HG03175 (cell line): Measurements from ENCODE around the gene CAMKMT.

ENCODE experiments used
- ATAC-seq: cut with Tn5 transposase; IDR thresholded peaks from one replicate; pipeline ENCODE4 v1.9.1; 2021; ENCODE audit warnings: mild to moderate bottlenecking, moderate library complexity; ENCODE audit not compliant: unreplicated experiment

CAMKMT gene

DNA sequence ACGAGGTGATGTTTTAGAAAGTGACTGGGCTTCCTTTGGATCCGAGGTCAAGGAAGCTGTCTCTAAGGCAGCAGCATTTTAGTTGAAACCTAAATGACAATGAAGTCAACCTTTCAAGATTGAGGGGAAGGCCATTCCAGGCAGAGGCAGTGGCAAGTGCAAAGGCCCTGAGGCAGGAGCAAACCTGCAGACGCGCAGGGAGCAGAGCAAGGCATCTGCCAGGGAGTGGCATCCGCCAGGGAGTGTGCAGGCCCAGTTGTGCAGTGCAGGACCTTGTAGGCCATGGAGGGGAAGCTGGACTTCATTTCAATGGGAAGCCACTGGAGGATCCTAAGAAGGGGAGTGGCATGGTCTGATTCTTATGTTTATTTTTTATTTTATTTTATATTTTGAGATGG is 425.1 kb downstream of the CAMKMT start:
- no peak for ATAC-seq

DNA sequence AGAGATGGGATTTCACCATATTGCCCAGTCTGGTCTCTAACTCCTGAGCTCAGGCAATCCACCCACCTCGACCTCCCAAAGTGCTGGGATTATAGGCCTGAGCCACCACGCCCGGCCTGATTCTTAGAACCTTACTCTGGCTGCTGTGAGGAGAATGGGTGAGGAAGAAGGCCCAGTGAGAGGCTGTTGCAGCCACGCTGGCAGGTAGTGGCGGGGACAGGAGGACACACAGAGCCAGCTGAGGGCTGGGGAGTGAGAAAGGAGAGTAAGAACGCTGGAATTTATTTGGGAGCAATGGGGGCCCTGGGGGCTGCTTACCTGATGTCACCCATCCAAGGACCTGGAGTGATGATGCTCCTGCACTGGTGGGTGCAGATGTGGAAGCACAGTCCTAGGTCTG is 425.9 kb downstream of the CAMKMT start:
- ATAC-seq: no peak

GRCh38 chr2:44789446-44789845 is 427.7 kb downstream of the CAMKMT start:
- ATAC-seq: no peak

GRCh38 chr2:44789971-44790721 is 428.4 kb downstream of the CAMKMT start:
- ATAC-seq: no peak

- ATAC-seq: no peak
Observed at GRCh38 chr2:44793322-44793870, 431.6 kb downstream of the CAMKMT start.

- ATAC-seq: no peak
Observed at GRCh38 chr2:44796771-44797170, 435.0 kb downstream of the CAMKMT start.

GRCh38 chr2:44798139-44798659 is 436.5 kb downstream of the CAMKMT start:
- ATAC-seq: no peak

DNA sequence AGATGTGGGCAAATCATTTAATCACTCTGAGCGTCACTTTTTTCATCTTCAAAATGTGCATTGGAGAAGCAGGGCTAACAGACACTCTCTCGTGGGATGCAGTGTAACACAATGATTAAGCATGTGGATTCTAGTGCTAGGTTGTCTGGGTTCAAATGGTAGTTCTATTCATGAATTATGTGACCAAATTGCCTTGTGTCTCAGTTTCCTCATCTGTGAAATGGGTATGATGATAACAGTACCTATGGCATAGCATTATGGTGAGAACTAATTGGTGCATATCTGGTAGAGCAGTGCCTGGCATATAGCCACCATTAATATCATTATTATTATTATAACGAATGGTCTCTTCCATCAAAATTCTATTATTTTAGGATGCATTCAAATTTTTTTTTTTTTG is 437.4 kb downstream of the CAMKMT start:
- no peak for ATAC-seq

DNA sequence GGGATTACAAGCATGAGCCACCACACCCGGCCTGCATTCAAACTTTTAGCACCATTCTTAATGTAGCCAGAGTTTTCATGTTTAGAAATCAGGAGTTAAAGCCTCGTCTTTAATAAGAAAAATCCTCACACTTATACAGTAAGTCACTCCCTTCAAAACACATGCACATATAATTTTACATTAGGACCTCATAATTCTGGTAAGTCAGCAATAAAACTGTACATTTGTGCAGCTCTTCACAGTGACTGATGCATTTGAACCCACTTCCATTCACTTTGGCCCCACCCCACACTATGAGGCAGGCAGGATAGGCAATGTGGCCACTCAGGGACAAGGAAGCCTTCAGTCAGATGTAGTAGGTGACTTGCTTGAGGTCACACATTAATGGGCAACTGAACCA is 438.0 kb downstream of the CAMKMT start:
- ATAC-seq: no peak

- ATAC-seq: no peak
Observed at GRCh38 chr2:44801289-44801840, 439.6 kb downstream of the CAMKMT start.

DNA sequence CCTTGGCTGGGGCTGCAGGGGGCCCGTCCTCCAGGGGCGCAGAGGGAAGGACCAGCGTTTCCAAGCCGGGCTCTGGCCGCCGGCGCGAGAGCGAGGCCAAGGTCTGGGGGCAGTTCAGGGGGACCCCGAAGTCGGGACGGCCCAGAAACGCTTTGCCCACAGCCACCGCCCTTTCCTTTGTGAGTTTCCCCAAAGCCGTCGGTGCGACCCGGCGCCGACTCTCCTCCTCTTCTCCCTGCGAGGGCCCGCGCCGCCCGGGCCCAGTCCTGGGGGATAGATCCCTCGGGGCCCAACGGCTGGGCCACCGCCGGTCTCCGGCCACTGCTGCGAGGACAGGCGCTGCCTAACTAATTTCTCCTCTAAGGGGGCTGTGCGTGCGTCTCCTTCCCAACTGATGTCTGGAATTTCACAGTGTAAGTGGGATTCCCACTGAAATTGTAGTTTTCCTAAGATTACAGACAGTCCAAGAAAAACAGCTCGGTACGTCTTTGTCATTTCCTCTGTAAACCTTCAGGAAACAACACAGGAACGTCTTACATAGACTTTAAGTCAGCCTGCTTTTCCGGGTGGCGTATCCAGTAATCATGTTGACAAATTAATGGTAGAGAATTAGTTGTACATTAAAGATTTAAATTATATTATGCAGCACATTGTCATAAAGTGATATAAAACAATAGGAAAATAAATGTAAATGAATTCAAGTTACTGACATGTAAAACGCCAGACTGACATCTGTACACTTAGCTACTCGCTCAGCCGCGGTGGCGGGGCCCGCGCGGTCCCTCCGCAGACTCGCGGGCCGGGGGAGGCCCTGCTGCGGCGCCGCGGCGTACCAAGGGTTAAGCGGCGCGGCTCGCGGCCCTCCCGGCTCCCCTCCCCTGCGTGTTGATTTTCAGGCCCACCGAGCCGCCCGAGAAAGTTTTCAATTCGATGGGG is 440.4 kb downstream of the CAMKMT start:
- no peak for ATAC-seq

DNA sequence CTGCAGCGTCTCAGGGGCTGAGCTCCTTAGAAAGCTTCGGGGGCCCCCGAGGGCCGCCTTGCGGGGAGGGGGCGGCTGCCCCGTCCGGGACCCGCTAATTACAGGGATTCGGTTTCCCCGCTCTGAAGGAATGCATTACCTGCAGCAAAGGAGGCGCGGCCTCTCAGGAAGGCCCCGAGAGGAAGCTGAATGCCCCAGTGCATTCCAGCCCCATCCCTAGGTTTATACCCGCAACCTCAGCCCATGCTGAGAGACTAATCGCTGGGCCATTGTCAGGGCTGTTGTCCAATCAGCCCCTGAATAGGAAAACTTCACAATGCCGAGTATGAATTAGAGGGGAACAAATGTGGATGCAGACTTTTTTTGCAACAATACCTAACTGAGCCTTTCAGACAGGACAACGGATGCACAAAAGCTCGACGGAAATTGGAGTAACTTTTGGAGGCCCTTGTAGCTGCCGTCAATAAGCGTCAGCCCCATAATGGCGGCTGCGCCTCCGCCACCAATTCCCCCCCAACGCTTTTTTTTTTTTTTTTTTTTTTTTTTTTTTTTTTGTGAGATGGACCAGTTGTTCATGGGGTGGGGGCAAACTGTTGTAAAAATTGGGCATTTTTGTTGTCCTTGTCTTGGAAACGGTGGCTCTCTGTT is 441.2 kb downstream of the CAMKMT start:
- no peak for ATAC-seq

DNA sequence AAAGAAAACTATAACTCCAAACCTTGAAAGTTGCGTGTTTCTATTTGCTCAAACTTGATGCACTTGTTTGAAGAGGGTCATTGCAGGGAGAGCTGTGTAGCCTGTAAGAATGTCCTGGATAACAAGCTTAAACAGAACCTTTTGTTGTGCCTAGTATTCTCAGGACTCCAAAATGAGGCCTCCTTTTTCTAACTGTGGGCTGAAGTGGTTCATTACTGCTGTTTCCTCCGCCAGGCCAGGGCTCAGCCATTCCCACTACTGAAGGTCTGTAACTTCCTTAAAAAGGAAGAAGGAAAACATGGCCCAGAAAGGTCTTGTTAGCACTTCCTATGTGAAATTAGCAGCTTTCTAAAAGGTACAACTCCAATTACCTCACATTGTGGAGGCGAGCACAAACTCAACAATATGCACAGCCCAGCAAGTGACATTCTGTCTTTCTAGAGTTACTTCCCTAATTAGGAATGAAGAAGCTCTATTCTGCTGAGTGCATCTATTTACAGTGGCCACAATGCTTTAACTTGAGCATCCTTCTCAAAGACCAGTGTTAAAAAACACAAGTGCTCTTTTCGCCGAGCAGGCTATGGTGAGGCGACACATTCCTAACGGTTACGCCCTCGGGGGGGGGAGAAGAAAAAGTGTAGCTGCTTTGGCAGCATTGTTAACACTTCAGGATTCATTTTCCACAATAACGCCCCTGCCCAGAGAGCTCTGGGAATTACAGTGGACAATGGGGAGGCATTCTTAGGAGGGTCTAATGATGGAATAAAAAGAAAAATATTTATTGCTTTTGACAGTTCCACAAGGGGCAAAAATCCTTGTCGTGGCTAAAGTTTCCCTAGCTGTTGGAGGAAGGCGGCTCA is 442.9 kb downstream of the CAMKMT start:
- ATAC-seq: no peak

DNA sequence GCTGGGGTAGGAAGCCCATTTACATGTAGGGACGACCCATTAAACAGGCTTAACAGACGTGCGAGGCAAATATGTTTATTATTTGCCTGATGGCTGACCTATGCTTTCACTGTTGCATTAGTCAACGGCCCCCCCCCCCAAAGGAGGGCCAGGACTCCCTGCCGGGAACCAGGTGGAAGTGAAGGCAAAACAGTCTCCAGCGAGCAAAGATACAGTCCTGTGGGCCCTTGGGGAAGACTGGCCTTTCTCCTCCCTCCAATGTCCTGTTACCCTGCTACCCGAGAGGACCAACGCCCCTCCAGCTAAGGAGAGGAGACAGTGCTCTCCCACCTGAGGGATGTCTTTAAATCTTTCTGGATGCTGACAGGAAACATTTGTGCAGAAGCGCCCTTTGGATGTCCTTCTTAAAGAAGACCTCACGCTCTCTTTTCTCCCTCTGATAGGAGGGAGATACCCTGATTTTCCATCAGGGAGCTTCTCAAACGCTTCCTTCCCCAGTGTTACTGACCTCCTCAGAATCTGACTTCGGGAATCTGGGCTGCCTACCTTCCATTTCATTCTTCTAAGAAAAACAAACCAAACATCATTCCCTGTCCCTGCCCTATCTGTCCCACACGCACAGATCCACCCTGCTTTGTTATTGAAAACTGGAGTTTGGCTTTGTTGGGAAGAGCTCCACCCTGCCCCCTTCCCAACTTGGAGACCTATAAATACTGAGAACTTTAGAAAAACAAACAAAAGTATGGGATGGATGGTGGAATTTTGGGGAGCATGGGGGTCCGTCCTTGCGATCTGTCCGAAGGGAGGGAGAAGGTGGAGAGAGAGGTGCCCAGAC is 443.9 kb downstream of the CAMKMT start:
- no peak for ATAC-seq

DNA sequence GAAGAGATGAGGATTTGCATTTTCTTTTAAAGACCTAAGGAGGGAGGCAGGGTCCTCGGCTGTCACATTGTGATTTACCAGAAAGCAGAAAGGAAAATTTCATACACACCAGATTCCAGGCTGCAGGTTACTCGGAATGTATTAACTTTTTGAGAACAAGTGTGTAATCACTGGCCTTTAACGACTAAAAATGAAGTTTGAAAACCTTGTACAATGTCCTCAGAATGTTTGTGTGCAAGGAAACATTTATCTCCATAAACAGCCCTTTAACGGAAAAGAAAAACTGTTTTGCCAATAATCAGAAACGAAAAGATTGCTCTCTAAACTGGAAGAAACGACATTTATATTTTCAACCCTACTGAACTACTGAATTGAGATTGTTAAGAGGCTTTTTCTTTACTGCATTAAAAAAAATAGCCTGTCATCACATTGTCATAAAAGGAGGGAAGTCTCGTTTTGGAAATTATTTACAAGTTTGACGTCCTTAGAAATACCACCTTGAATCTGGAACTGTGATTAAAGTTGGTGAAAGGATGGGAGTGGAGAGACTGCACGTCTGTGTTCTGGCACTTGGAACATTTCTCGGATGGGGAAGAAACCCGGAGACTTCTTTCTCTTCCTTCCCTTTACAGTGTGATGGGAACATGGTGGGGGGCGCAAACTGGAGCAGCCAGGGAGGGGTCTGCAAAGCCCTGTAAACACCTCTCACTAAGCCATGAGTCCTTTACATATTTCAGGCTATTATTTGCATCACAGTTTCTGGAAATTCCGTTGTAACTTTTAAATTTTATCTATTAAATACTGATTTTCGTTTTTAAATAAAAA is 445.7 kb downstream of the CAMKMT start:
- ATAC-seq: no peak

GRCh38 chr2:44810892-44811530 is 449.3 kb downstream of the CAMKMT start:
- ATAC-seq: no peak

DNA sequence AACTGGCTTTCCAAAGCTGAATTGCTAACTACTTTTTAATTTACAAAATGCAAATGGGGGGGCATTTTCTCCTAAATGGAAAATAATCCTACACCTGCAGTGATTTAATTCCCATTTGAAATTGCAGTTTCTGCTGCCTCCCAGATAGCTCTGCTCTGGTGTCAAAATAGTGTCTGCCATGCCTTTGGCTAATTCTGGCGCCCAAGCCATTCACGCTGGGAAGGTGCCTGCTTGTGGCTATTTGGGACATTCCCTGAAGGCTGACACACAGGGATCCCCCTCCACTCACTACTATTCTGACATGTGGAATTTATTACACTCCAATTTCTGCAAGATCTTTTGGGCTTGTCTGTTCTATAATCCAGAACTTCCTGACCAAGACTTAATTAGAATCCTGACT is 451.4 kb downstream of the CAMKMT start:
- ATAC-seq: no peak

- ATAC-seq: no peak
Observed at GRCh38 chr2:44813658-44814057, 451.9 kb downstream of the CAMKMT start.
